HG02885 (cell line): Measurements from ENCODE around the gene ESPNL.
"Not testable (repeated sequence)": the region's sequence is repeated elsewhere in the genome, so short reads cannot be mapped to it uniquely, and the experiment has no call there.

Source experiments
- ATAC-seq: cut with Tn5 transposase; IDR thresholded peaks from one replicate; pipeline ENCODE4 v1.9.1; 2021; ENCODE audit warnings: mild to moderate bottlenecking; ENCODE audit not compliant: unreplicated experiment, poor library complexity

Gene ESPNL

GRCh38 chr2:238114331-238114841 is 14.2 kb downstream of the ESPNL start:
- no peak for ATAC-seq

GRCh38 chr2:238114851-238115660 is 14.9 kb downstream of the ESPNL start:
- ATAC-seq = no peak

- ATAC-seq = not testable (repeated sequence)
These were observed 15.6 kb downstream of the ESPNL start for GRCh38 chr2:238115709-238116108.

- ATAC-seq = no peak
These were observed 16.4 kb downstream of the ESPNL start for GRCh38 chr2:238116298-238117198.

GRCh38 chr2:238117199-238118154 is 17.3 kb downstream of the ESPNL start:
- no peak for ATAC-seq

- ATAC-seq = no peak
These were observed 19.8 kb downstream of the ESPNL start for GRCh38 chr2:238119756-238120462.

- no peak for ATAC-seq
These were observed 20.5 kb downstream of the ESPNL start for GRCh38 chr2:238120463-238121298.

- no peak for ATAC-seq
These were observed 21.6 kb downstream of the ESPNL start for GRCh38 chr2:238121511-238122286.

GRCh38 chr2:238122287-238123217 is 22.4 kb downstream of the ESPNL start:
- no peak for ATAC-seq

GRCh38 chr2:238123218-238123971 is 23.3 kb downstream of the ESPNL start:
- no peak for ATAC-seq

- no peak for ATAC-seq
These were observed 23.9 kb downstream of the ESPNL start for GRCh38 chr2:238123991-238124470.

GRCh38 chr2:238124488-238125126 is 24.5 kb downstream of the ESPNL start:
- no peak for ATAC-seq

GRCh38 chr2:238125127-238125885 is 25.2 kb downstream of the ESPNL start:
- ATAC-seq = no peak

- no peak for ATAC-seq
These were observed 26.2 kb downstream of the ESPNL start for GRCh38 chr2:238126338-238126737.

- ATAC-seq = no peak
These were observed 26.6 kb downstream of the ESPNL start for GRCh38 chr2:238126775-238127164.
